Measurements from ENCODE around the gene TFRC.

DNA sequence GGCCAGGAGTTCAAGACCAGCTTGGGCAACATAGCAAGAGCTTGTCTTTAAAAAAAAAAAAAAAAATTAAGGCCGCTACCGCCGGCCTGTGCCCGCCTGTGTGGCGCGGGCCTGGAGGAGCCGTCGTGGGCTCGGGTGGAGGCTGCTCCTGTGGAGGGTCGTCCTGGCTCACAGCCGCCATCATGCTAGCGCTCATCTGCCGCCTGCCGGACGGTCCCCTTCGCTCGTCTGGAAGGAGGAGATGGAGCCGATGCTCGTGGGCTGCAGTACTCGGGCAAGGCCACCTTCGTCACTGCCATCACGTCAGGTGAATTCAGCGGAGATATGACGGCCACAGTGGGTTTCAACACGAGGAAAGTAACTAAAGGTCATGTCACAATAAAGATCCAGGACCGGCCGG is 37.4 kb downstream of the TFRC start:
- TF ChIP-seq, protein P1, sequence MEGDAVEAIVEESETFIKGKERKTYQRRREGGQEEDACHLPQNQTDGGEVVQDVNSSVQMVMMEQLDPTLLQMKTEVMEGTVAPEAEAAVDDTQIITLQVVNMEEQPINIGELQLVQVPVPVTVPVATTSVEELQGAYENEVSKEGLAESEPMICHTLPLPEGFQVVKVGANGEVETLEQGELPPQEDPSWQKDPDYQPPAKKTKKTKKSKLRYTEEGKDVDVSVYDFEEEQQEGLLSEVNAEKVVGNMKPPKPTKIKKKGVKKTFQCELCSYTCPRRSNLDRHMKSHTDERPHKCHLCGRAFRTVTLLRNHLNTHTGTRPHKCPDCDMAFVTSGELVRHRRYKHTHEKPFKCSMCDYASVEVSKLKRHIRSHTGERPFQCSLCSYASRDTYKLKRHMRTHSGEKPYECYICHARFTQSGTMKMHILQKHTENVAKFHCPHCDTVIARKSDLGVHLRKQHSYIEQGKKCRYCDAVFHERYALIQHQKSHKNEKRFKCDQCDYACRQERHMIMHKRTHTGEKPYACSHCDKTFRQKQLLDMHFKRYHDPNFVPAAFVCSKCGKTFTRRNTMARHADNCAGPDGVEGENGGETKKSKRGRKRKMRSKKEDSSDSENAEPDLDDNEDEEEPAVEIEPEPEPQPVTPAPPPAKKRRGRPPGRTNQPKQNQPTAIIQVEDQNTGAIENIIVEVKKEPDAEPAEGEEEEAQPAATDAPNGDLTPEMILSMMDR (IDR thresholded peaks at IDR 0.05): no peak
- TF ChIP-seq, protein P2, sequence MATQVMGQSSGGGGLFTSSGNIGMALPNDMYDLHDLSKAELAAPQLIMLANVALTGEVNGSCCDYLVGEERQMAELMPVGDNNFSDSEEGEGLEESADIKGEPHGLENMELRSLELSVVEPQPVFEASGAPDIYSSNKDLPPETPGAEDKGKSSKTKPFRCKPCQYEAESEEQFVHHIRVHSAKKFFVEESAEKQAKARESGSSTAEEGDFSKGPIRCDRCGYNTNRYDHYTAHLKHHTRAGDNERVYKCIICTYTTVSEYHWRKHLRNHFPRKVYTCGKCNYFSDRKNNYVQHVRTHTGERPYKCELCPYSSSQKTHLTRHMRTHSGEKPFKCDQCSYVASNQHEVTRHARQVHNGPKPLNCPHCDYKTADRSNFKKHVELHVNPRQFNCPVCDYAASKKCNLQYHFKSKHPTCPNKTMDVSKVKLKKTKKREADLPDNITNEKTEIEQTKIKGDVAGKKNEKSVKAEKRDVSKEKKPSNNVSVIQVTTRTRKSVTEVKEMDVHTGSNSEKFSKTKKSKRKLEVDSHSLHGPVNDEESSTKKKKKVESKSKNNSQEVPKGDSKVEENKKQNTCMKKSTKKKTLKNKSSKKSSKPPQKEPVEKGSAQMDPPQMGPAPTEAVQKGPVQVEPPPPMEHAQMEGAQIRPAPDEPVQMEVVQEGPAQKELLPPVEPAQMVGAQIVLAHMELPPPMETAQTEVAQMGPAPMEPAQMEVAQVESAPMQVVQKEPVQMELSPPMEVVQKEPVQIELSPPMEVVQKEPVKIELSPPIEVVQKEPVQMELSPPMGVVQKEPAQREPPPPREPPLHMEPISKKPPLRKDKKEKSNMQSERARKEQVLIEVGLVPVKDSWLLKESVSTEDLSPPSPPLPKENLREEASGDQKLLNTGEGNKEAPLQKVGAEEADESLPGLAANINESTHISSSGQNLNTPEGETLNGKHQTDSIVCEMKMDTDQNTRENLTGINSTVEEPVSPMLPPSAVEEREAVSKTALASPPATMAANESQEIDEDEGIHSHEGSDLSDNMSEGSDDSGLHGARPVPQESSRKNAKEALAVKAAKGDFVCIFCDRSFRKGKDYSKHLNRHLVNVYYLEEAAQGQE (IDR thresholded peaks at IDR 0.05; ENCODE audit: insufficient read depth in 1 of 2, low read depth in 2 of 2, low read length in 1 of 2): no peak
- no peak for TF ChIP-seq POLR2AphosphoS5 (IDR thresholded peaks at IDR 0.05; ENCODE audit: low read depth, low read length)

Data from Panc1 (cell line).